Lower lobe of right lung (tissue), 2 donors: Measurements from ENCODE around the gene LMLN. TPM values are rescaled to one million over a fixed set of nuclear protein-coding genes. Genes with fewer than 3 reads are reported as not detected.
"Not testable (repeated sequence)": the region's sequence is repeated elsewhere in the genome, so short reads cannot be mapped to it uniquely, and the experiment has no call there.

Experiments used
- ATAC-seq, 2 donors: fragments of 200-7000 bp; cut with Tn5 transposase; one replicate each; pipeline ENCODE4 v1.9.1; 2020 to 2022; ENCODE audit warnings: mild to moderate bottlenecking in 2 of 2, moderate library complexity in 2 of 2
- DNase-seq: peaks from one replicate; pipeline ENCODE4 v3.0.0-alpha.2; 2020
- H3K27ac ChIP-seq: fragments of 200-600 bp; one replicate; pipeline ENCODE4 v1.8.0; 2022
- H3K27me3 ChIP-seq: fragments of 200-600 bp; one replicate; pipeline ENCODE4 v1.8.0; 2022; ENCODE audit warnings: low read depth
- H3K36me3 ChIP-seq: fragments of 200-600 bp; one replicate; pipeline ENCODE4 v1.8.0; 2022; ENCODE audit warnings: mild to moderate bottlenecking
- H3K4me1 ChIP-seq: fragments of 200-600 bp; one replicate; pipeline ENCODE4 v1.8.0; 2022
- H3K4me3 ChIP-seq: fragments of 200-600 bp; one replicate; pipeline ENCODE4 v1.8.0; 2022; ENCODE audit warnings: mild to moderate bottlenecking
- H3K9me3 ChIP-seq: fragments of 200-600 bp; one replicate; pipeline ENCODE4 v1.8.0; 2022
- CTCF ChIP-seq: fragments of 200-600 bp; IDR thresholded peaks from one replicate; pipeline ENCODE4 v1.8.0; 2022; ENCODE audit warnings: antibody characterized with exemption, mild to moderate bottlenecking
- intact Hi-C: fragments of 100-400 bp; cut with DNase I; formaldehyde crosslinking; loops from one replicate; pipeline ENCODE4 v1.11.0; 2022
- total RNA-seq: library from RNA; stranded (reverse); fragmentation: NEBNext Ultra II Directional; extraction: Animal tissue kit (Norgen Biotek cat#: 25700); gene quantifications from one replicate; pipeline ENCODE4 v1.2.1, GENCODE V29; 2021
- donor health status: DM: no; HTN: yes; CAD: no; lungs with severe emphysema.

LMLN gene
- total RNA-seq, 1 donor from 2014 or later: 12.3 TPM

- peaks cover 46% of the 10 kb centered on the region for H3K4me1 ChIP-seq
- H3K4me3 ChIP-seq: peak overlapping the region; percentile 99
- H3K36me3 ChIP-seq: peaks cover 27% of the 10 kb centered on the region
- H3K27me3 ChIP-seq: no peaks in the 10 kb centered on the region
- ATAC-seq (no peak), DNase-seq (no peak)
- intact Hi-C loops: no loop called here
- peak overlapping the region; percentile 85 for H3K27ac ChIP-seq
- no peaks in the 10 kb centered on the region for H3K9me3 ChIP-seq
- no peak for TF ChIP-seq CTCF
These were observed 522 bp upstream of the LMLN start for GRCh38 chr3:197959500-197959890.

GRCh38 chr3:197960694-197961581 is 921 bp downstream of the LMLN start:
- intact Hi-C loops: no loop called here
- no peak for DNase-seq
- TF ChIP-seq CTCF: no peak
- peak overlapping the region; percentile 99 for H3K4me3 ChIP-seq
- H3K27ac ChIP-seq: peak overlapping the region; percentile 85
- ATAC-seq: no peak
- H3K27me3 ChIP-seq: no peaks in the 10 kb centered on the region
- H3K9me3 ChIP-seq: no peaks in the 10 kb centered on the region
- peaks cover 46% of the 10 kb centered on the region for H3K4me1 ChIP-seq
- H3K36me3 ChIP-seq: peaks cover 13% of the 10 kb centered on the region

- H3K9me3 ChIP-seq: no peaks in the 10 kb centered on the region
- H3K27me3 ChIP-seq: no peaks in the 10 kb centered on the region
- no peak overlapping the region for H3K27ac ChIP-seq
- H3K4me1 ChIP-seq: peaks cover 46% of the 10 kb centered on the region
- no peak for ATAC-seq
- TF ChIP-seq CTCF: no peak
- intact Hi-C loops: no loop called here
- no peak overlapping the region for H3K4me3 ChIP-seq
- H3K36me3 ChIP-seq: peaks cover 6% of the 10 kb centered on the region
- DNase-seq: no peak
These were observed 1.5 kb downstream of the LMLN start for GRCh38 chr3:197961582-197961945.

- DNase-seq: no peak
- Histone ChIP-seq H3K9me3 (peaks cover 5% of the 10 kb centered on the region), H3K4me1 (peaks cover 31% of the 10 kb centered on the region), H3K27ac (no peak overlapping the region), H3K27me3 (no peaks in the 10 kb centered on the region), H3K4me3 (no peak overlapping the region), H3K36me3 (no peaks in the 10 kb centered on the region)
- TF ChIP-seq CTCF: no peak
- ATAC-seq: no peak
- intact Hi-C loops: no loop called here
These were observed 3.1 kb downstream of the LMLN start for GRCh38 chr3:197963019-197963637.

- intact Hi-C loops, H3K4me1 ChIP-seq: not testable (repeated sequence)
These were observed 7.4 kb downstream of the LMLN start for GRCh38 chr3:197967337-197967989.

GRCh38 chr3:197970588-197970987 is 10.6 kb downstream of the LMLN start:
- DNase-seq (no peak), ATAC-seq (no peak)
- Histone ChIP-seq H3K27me3 (no peaks in the 10 kb centered on the region), H3K4me3 (no peak overlapping the region), H3K4me1 (no peaks in the 10 kb centered on the region), H3K9me3 (peaks cover 5% of the 10 kb centered on the region), H3K27ac (no peak overlapping the region), H3K36me3 (peaks cover 5% of the 10 kb centered on the region)
- intact Hi-C loops: no loop called here
- TF ChIP-seq CTCF: no peak

More at GRCh38 chr3:197967337-197967989, 7.4 kb downstream of the LMLN start:
- not testable (repeated sequence) for H3K36me3 ChIP-seq, DNase-seq, H3K27ac ChIP-seq, H3K4me3 ChIP-seq, H3K27me3 ChIP-seq, H3K9me3 ChIP-seq, ATAC-seq
